H1 (cell line): ENCODE data around the gene CDKN2B-AS1. TPM values are rescaled to one million over a fixed set of nuclear protein-coding genes. Genes with fewer than 3 reads are reported as not detected.
"Not testable (repeated sequence)": the region's sequence is repeated elsewhere in the genome, so short reads cannot be mapped to it uniquely, and the experiment has no call there.

Experiments used
- CTCF ChIA-PET: fragments of 300-600 bp; sonication (Branson Sonifier 250); formaldehyde crosslinking; loops from one replicate; lab custom pipeline; 2021; ENCODE audit not compliant: partially characterized antibody; lab: Charles Lee
- POLR2A ChIA-PET: fragments of 300-600 bp; sonication (Branson Sonifier 250); formaldehyde crosslinking; loops from one replicate; lab custom pipeline; 2021; ENCODE audit warnings: inconsistent platforms; ENCODE audit not compliant: partially characterized antibody; lab: Charles Lee
- DNase-seq, 2 experiments: peaks; one replicate each; pipeline versions ENCODE4 v3.0.0 to v3.0.0-alpha.2; 2010 to 2022; ENCODE audit warnings: low spot score in 2 of 2, low read depth in 1 of 2, mixed read lengths in 1 of 2
- FAIRE-seq: peaks from 2 replicates; lab custom pipeline; 2011; peaks lifted over from hg19 to GRCh38; lab: Jason Lieb, UNC
- H2AFZ ChIP-seq: 2 replicates; pipeline ENCODE4 v1.8.1; 2012; ENCODE audit warnings: low read length, inconsistent platforms
- H2AK5ac ChIP-seq: 2 replicates; pipeline ENCODE4 v1.6.1; 2013; ENCODE audit warnings: low read depth, low read length
- H2BK120ac ChIP-seq: replicated peaks from 2 replicates; pipeline ENCODE3; 2013; ENCODE audit warnings: low read depth, low read length, inconsistent platforms
- H2BK12ac ChIP-seq: 2 replicates; pipeline ENCODE4 v1.6.1; 2013; ENCODE audit warnings: low read depth, low read length
- H2BK15ac ChIP-seq: 2 replicates; pipeline ENCODE4 v1.6.1; 2013; ENCODE audit warnings: low read length
- H2BK20ac ChIP-seq: 2 replicates; pipeline ENCODE4 v1.6.1; 2013; ENCODE audit warnings: low read length
- H2BK5ac ChIP-seq: 2 replicates; pipeline ENCODE4 v1.6.1; 2013; ENCODE audit warnings: low read depth, low read length
- H3K14ac ChIP-seq: 2 replicates; pipeline ENCODE4 v1.6.1; 2013; ENCODE audit warnings: inconsistent platforms; ENCODE audit not compliant: insufficient read length
- H3K18ac ChIP-seq: 2 replicates; pipeline ENCODE4 v1.6.1; 2013; ENCODE audit warnings: low read length; ENCODE audit errors: extremely low read depth
- H3K23ac ChIP-seq: 2 replicates; pipeline ENCODE4 v1.6.1; 2013; ENCODE audit warnings: inconsistent platforms; ENCODE audit not compliant: insufficient read length
- H3K23me2 ChIP-seq: 2 replicates; pipeline ENCODE4 v1.6.1; 2013; ENCODE audit warnings: low read depth, low read length
- H3K27ac ChIP-seq: 2 replicates; pipeline ENCODE4 v1.6.1; 2011; ENCODE audit warnings: low read depth, low read length, inconsistent platforms
- H3K27me3 ChIP-seq, 4 experiments: replicated peaks in 1 of 4; 1 replicate in 1 of 4; 2 replicates in 3 of 4; pipeline versions ENCODE4 v1.6.1 to v1.8.1; 2011 to 2013; ENCODE audit warnings: low read length in 3 of 4, mild to moderate bottlenecking in 3 of 4, inconsistent platforms in 2 of 4, mixed read lengths in 2 of 4, moderate library complexity in 1 of 4; ENCODE audit not compliant: control insufficient read depth in 3 of 4, insufficient read depth in 3 of 4; ENCODE audit errors: extremely low read depth in 1 of 4
- H3K36me3 ChIP-seq, 4 experiments: 2 replicates each; pipeline versions ENCODE4 v1.6.1 to v1.8.1; 2011 to 2013; ENCODE audit warnings: mild to moderate bottlenecking in 4 of 4, low read length in 3 of 4, moderate library complexity in 2 of 4, control low read depth in 1 of 4, inconsistent platforms in 1 of 4; ENCODE audit not compliant: insufficient read depth in 4 of 4, control insufficient read depth in 2 of 4
- H3K4ac ChIP-seq: replicated peaks from 2 replicates; pipeline ENCODE3; 2013; ENCODE audit warnings: low read length, low read depth, mixed read lengths, inconsistent platforms; ENCODE audit not compliant: insufficient read length
- H3K4me1 ChIP-seq, 4 experiments: replicated peaks in 1 of 4; 1 replicate in 1 of 4; 2 replicates in 3 of 4; pipeline versions ENCODE4 v1.6.1 to v1.8.1; 2011 to 2013; ENCODE audit warnings: low read length in 3 of 4, inconsistent platforms in 2 of 4, mixed read lengths in 1 of 4; ENCODE audit not compliant: insufficient read depth in 4 of 4, control insufficient read depth in 3 of 4
- H3K4me2 ChIP-seq, 2 experiments: 2 replicates each; pipeline versions ENCODE4 v1.6.1 to v1.8.1; 2011 to 2013; ENCODE audit warnings: low read depth in 2 of 2, low read length in 2 of 2, control low read depth in 1 of 2, inconsistent platforms in 1 of 2, mild to moderate bottlenecking in 1 of 2; ENCODE audit not compliant: insufficient read depth in 1 of 2
- H3K4me3 ChIP-seq, 4 experiments: fragments of 200-600, 300-600 bp in 1 of 4; sonication (generic), shearing (Covaris generic), sonication (Bioruptor Twin) in 1 of 4; 2 replicates each; pipeline versions ENCODE4 v1.5.1 to v1.8.1; 2011 to 2016; ENCODE audit warnings: low read length in 4 of 4, low read depth in 3 of 4, control low read depth in 2 of 4, inconsistent platforms in 2 of 4, mild to moderate bottlenecking in 2 of 4, mixed read lengths in 1 of 4, moderate library complexity in 1 of 4; ENCODE audit not compliant: insufficient read depth in 2 of 4; ENCODE audit errors: extremely low read depth in 1 of 4
- H3K56ac ChIP-seq: replicated peaks from 2 replicates; pipeline ENCODE3; 2013; ENCODE audit warnings: low read depth, mild to moderate bottlenecking, mixed read lengths, low read length, inconsistent platforms; ENCODE audit not compliant: insufficient read length
- H3K79me1 ChIP-seq: 2 replicates; pipeline ENCODE4 v1.6.1; 2013; ENCODE audit warnings: low read depth, low read length, control low read depth
- H3K79me2 ChIP-seq, 2 experiments: 2 replicates each; pipeline versions ENCODE4 v1.6.1 to v1.8.1; 2012 to 2013; ENCODE audit warnings: low read length in 2 of 2, mild to moderate bottlenecking in 2 of 2, inconsistent platforms in 1 of 2; ENCODE audit not compliant: insufficient read depth in 2 of 2, control insufficient read depth in 1 of 2
- H3K9ac ChIP-seq, 4 experiments: replicated peaks in 1 of 4; 1 replicate in 1 of 4; 2 replicates in 3 of 4; pipeline versions ENCODE4 v1.6.1 to v1.8.1; 2011 to 2013; ENCODE audit warnings: low read depth in 3 of 4, low read length in 3 of 4, control low read depth in 2 of 4, mild to moderate bottlenecking in 2 of 4, moderate library complexity in 2 of 4, inconsistent platforms in 1 of 4; ENCODE audit errors: extremely low read depth in 1 of 4
- H3K9me3 ChIP-seq, 2 experiments: 2 replicates each; pipeline versions ENCODE4 v1.6.1 to v1.8.1; 2012 to 2013; ENCODE audit warnings: mild to moderate bottlenecking in 2 of 2, moderate library complexity in 2 of 2, control low read depth in 1 of 2, inconsistent platforms in 1 of 2, low read depth in 1 of 2, low read length in 1 of 2, mixed read lengths in 1 of 2; ENCODE audit not compliant: insufficient read depth in 2 of 2
- H4K20me1 ChIP-seq, 2 experiments: replicated peaks in 1 of 2; 2 replicates each; pipeline versions ENCODE3 to v1.8.1; 2011 to 2013; ENCODE audit warnings: inconsistent platforms in 2 of 2, low read length in 2 of 2, mild to moderate bottlenecking in 1 of 2; ENCODE audit not compliant: insufficient read depth in 2 of 2, control insufficient read depth in 1 of 2
- H4K5ac ChIP-seq: 2 replicates; pipeline ENCODE4 v1.6.1; 2013; ENCODE audit warnings: low read length, low read depth, mixed read lengths, inconsistent platforms; ENCODE audit not compliant: insufficient read length
- H4K8ac ChIP-seq: 2 replicates; pipeline ENCODE4 v1.8.0; 2013; ENCODE audit warnings: mild to moderate bottlenecking, moderate library complexity, low read length, inconsistent platforms; ENCODE audit not compliant: insufficient read depth; ENCODE audit errors: extremely low read depth
- H4K91ac ChIP-seq: replicated peaks from 2 replicates; pipeline ENCODE3; 2013; ENCODE audit warnings: low read length, mixed read lengths, inconsistent platforms; ENCODE audit not compliant: insufficient read length
- WGBS, 2 experiments: shearing (Covaris generic) in 1 of 2; methylation state at CpG; one replicate each; pipeline versions ENCODE4 v1.1.6 to v1.1.7; 2013 to 2015; ENCODE audit warnings: low lambda C conversion rate in 2 of 2, mixed read lengths in 2 of 2, inconsistent platforms in 1 of 2, low coverage in 1 of 2, missing lambda C conversion rate in 1 of 2; ENCODE audit not compliant: insufficient replicate concordance in 2 of 2, insufficient coverage in 1 of 2, insufficient read length in 1 of 2; ENCODE audit errors: extremely low coverage in 1 of 2, missing lambda C conversion rate in 1 of 2; 5-methylcytosine and 5-hydroxymethylcytosine counted together
- polyA plus RNA-seq, 7 experiments: library from polyadenylated mRNA; depleted of rRNA in 3 of 7; stranded (reverse) in 5 of 7; unstranded in 2 of 7; fragments of >200 nt in 5 of 7; fragments of 200-250 nt in 2 of 7; gene quantifications; 1 replicate in 5 of 7; 2 replicates in 1 of 7; 4 replicates in 1 of 7; pipeline versions ENCODE4 v1.2.1 to v1.2.3, GENCODE V29; 2011 to 2013; ENCODE audit warnings: missing spikeins in 2 of 7, mixed read lengths in 2 of 7
- total RNA-seq: library from RNA; stranded (reverse); fragmentation: NEBNext Ultra II Directional; extraction: Animal tissue kit (Norgen Biotek cat#: 25700); gene quantifications from 2 replicates; pipeline ENCODE4 v1.2.1, GENCODE V29; 2021

The CDKN2B-AS1 gene
- total and polyA plus RNA-seq, 2 of the 8 experiments (the other 6 are each of a cell fraction or from before 2014, with no cell fraction given): not detected

GRCh38 chr9:22057972-22058371 is 63.4 kb downstream of the CDKN2B-AS1 start:
- H3K79me1 ChIP-seq, H3K9ac ChIP-seq, H3K9me3 ChIP-seq, H3K27me3 ChIP-seq, H3K23ac ChIP-seq, FAIRE-seq, H2AK5ac ChIP-seq, DNase-seq, H3K14ac ChIP-seq, H2BK12ac ChIP-seq, H3K56ac ChIP-seq, H4K91ac ChIP-seq, H4K8ac ChIP-seq, H3K4me1 ChIP-seq, H3K79me2 ChIP-seq, H3K4ac ChIP-seq, H3K4me3 ChIP-seq, H3K4me2 ChIP-seq, H2BK20ac ChIP-seq, H4K20me1 ChIP-seq, H2BK15ac ChIP-seq, H2AFZ ChIP-seq, H2BK120ac ChIP-seq, H3K36me3 ChIP-seq, H2BK5ac ChIP-seq, H3K27ac ChIP-seq, H3K23me2 ChIP-seq, H3K18ac ChIP-seq, H4K5ac ChIP-seq: not testable (repeated sequence)
- ChIA-PET CTCF (interaction anchor here (0.7 to 2.1 kb wide), 3 partner anchors 19 to 186 kb away, joined by 3 to 10 read pairs (median 4); no protein-coding TSS in a partner anchor), POLR2A (interaction anchor here (0.6 kb wide), 1 partner anchor 1498 kb away, joined by 3 read pairs; no protein-coding TSS in a partner anchor)
- WGBS, 2 experiments: 86% methylated on average over 6 of the region's 6 CpGs; no CpG with 5 or more reads in 1 of the 2 experiments
